ENCODE data around the gene FGF4.

DNA sequence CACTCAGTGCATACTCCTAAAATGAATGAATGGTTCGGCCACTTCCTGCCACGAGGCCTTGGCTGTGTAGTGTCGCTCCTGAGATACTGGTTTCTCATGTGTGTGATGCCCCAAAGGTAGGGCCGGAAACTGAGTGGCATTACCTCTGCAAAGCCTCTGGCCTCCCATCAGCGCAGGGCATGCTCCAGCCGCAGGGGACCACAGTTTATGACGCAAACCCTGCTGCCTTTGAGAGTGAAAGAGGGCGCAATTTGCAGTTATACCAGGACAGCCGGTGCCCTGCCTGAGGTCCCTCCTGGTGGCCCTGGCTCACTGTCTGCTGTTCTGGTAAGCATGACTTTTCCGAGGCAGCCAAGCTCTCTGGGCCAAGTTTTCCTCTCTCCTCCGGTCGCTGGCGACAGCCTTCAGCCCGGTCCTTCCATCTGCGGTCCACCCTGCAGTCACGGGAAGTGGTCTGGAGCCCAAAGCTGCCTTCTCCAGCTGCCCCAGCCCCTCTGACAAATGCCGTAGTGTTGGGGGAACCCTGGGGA lies 46.4 kb upstream of the FGF4 start:
- TF ChIP-seq, protein P1, sequence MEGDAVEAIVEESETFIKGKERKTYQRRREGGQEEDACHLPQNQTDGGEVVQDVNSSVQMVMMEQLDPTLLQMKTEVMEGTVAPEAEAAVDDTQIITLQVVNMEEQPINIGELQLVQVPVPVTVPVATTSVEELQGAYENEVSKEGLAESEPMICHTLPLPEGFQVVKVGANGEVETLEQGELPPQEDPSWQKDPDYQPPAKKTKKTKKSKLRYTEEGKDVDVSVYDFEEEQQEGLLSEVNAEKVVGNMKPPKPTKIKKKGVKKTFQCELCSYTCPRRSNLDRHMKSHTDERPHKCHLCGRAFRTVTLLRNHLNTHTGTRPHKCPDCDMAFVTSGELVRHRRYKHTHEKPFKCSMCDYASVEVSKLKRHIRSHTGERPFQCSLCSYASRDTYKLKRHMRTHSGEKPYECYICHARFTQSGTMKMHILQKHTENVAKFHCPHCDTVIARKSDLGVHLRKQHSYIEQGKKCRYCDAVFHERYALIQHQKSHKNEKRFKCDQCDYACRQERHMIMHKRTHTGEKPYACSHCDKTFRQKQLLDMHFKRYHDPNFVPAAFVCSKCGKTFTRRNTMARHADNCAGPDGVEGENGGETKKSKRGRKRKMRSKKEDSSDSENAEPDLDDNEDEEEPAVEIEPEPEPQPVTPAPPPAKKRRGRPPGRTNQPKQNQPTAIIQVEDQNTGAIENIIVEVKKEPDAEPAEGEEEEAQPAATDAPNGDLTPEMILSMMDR (IDR thresholded peaks at IDR 0.05), result no peak
- TF ChIP-seq POLR2A (IDR thresholded peaks at IDR 0.05), result no peak
